Inflammatory macrophage (primary cell): ENCODE data around the gene MTA1.

Experiments
- DNase-seq, 2 donors: peaks; one replicate each; pipeline ENCODE4 v3.0.0-alpha.2; 2020 to 2022
- total RNA-seq, 18 experiments: gene quantifications; one replicate each; lab custom pipeline; 2026; ENCODE audit warnings: mixed read lengths in 6 of 18, inconsistent platforms in 2 of 18; lab: John Stamatoyannopoulos, UW

Gene MTA1
- total RNA-seq: 5.0 to 18.9 (median 12.5) reads per million in 18 experiments

DNA sequence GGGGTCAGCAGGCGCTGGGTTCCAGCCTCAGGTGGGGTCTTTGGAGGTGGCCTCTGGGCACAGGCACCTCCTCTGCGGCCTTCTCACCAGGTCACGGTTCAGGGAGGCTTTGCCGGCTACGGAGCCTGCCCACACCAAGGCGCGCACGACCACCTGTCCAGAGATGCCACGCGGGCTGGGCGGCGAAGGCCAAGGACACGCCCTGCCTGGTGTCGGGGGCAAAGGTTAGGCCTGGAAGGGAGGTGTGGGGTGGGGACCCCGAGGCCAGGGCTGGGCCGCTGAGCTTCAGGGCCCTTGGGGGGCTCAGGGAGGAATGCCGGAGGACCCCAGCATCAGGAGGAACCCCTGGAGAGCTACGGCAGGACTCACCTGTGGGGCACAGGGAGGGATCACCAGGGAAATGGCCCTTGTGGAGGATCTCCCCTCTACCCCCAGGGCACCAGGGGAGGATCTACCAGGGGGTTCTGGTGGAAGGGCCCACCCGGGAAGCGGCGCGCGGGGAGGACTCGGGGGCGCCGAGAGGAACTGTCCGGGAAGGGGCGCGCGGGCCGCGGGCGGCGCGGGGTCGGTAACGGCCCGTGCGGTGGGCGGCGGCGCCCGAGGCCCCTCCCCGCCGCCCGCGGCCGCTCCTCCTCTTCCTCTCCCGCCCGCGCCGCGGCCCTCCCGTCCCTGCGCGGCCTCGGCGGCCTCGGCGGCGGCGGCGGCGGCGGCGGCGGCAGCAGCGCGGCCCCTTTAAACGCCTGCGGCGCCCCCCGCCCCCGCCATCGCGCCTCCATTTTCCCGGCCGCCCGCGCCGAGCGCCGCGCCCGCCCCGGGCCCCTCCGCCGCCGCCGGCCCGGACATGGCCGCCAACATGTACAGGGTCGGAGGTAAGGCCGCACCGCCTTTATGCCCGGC is at the start of gene MTA1:
Gene MTA1 (plus strand): TSS at position 633 of the 897 bp plus-strand sequence. CDS start 209 bp downstream, at position 842.
- peak in 1 of 2 donors; percentile 48 for DNase-seq

DNA sequence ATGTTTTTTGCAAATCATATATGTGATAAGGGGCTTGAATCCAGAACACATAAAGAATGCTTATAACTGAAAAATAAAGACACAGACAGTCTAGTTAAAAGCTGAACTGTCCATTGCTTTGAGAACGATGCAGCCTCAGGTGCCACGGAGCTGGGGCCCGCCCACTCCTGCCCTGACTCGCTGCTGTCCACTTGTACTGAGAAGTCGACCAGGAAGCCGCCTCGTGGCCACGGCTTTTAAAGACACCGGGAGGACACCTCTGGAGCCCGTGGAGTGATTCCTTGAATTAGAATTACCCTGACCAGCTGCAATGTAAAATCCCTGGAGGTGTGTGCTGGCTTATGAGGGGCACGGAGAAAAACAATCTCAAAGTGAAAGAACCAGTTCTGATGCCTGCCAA is 45.2 kb upstream of the MTA1 start:
- DNase-seq: no peak

DNA sequence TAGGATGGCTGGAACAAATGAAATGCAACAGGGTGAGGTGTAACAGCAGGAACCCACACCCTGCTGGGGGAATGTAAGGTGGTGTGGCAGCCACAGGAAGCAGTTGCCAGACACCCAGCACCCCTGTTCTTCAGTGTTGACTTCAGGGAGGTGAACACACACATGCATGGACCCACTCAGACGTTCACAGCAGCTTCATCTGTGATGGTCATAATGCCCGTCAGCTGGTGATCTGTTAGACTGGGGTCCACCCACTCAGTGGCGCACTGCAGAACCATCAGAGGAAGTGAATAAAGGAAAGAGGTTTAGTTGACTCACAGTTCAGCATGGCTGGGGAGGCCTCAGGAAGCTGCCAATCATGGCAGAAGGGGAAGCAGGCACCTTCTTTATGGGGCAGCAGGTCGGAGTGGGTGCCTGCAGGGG is 44.0 kb upstream of the MTA1 start:
- peak; percentile 77 to 92 for DNase-seq

DNA sequence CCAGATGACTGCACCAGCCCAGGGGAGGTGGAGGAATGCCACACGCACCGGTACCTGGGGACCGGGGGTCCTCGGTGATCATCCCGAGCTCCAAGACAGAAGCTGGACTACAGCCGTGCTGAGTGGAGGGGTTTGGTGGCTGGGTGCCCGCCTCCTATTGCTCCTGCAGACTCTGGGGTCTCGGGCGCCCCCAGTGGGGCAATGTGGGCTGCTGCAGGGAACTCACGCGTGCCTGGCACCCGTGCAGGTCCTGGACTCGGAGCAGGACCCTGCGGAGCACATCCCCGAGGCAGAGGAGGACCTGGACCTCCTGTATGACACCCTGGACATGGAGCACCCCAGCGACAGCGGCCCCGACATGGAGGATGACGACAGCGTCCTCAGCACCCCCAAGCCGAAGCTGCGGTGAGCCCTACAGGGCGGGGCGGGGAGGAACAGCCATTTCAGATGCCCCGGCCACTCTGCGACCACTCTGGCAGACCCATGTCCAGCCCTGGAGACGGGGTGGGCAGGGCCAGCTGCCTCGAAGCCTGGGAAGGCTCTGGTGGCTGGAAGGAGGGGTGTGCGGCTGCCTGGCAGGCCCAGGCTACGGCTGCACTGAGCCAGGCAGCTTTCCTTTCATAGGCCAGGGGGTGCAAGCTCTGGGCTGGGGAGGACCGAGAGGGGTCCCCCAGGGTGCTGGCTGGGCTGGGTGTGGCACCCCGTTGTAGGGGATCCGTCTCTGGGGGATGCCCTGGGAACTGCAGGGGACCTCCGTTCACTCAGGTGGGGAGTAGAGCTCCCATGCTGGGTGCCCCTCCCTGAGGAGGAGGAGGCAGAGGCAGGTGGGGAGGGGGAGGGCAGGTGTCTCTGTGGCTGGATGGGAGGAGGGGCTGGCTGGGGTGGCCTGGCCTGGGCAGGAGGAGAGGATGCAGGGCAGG is 42.8 kb upstream of the MTA1 start:
- DNase-seq: no peak

DNA sequence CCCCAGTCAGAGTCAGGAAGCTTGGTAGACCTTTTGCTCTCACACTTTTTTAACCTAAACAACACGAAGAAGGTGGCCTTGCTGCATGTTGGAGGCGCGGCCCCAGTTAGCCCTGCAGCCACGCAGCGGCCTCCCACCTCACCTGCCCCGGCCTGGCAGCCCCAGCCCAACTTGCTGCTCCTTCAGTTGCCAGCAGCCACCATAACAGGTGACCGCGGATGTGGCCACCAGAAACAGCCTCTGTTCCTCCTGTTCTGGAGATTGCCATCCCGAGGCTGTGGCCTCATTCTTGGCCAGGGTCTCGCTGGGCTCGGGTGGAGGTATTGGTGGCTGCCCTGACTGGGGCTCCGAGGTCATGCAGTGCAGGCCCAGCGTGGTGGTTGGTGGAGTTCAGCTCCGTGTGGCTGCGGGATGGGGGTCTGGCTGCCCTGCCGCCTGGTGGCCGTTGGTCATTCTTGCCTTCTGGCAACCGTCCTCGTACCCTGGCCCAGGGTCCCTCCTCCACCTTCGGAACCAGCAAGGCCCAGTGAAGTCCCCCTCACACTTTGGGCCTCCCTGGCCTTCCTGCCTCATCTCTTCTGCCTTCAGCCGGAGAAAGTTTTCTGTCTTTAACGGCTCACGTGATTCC is 42.0 kb upstream of the MTA1 start:
- no peak for DNase-seq

DNA sequence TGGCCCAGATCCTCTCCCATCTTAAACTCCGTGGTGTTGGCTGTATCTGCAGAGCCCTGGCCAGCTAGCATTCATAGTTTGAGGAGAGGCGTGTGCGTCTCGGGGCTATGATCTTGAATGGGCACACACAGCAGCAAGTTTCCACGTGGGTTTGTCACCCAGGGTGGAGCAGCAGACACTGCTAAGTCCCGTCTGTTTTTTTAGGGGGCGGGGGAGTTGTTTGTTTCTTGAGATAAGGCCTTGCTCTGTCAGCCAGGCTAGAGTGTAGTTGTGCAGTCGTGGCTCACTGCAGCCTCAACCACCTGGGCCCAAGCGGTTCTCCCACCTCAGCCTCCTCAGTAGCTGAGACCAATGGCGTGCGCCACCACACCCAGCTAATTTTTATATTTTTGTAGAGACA is 41.4 kb upstream of the MTA1 start:
- no peak for DNase-seq

DNA sequence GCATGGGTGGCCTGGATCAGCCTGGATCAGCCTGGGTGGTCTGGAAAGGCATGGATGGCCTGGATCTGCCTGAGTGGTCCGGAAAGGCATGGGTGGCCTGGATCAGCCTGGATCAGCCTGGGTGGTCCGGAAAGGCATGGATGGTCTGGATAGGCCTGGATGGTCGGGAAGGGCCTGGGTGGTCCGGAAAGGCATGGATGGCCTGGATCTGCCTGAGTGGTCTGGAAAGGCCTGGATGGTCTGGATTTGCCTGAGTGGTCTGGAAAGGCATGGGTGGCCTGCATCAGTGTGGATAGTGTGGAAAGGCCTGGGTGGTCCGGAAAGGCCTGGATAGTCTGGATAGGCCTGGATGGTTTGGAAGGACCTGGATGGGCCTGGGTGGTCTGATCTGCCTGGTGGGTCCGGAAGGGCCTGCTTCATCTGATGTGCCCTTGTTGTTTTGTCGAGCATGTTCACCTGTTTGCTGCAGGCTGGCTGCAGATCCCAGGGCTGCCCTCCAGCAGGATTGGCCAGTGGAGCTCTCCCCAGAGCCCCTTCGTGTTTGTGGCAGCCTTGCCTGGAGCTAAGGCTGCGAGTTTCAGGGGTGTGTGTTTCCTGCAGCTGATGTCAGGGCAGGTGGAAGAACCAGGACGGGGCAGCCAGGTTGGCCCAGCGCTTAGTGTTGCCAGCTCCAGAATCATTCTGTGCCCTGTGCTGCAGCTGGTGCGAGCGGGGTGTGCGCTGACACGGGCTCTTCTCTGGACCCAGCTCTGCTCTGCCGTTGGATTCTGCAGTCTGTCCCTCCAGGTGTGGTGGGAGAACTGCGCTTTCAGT is 40.5 kb upstream of the MTA1 start:
- no peak for DNase-seq

DNA sequence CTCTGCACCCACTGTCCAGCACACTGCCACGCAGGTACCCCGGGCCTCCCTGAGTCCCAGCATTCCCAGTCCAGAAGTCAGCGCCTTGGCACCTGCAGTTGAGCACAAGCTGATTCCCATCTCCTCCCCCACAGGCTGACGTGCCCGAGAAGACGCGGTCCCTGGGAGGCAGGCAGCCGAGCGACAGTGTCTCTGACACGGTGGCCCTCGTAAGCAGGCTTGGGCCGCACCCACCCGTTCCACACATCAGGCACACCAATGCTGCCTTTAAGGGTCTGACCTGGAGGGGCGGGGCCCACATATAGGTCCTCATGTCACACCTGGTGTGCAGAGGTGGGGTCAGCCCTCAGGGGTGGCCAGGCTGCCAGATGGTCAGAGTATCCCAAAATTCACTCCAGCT is 39.7 kb upstream of the MTA1 start:
- DNase-seq: no peak

DNA sequence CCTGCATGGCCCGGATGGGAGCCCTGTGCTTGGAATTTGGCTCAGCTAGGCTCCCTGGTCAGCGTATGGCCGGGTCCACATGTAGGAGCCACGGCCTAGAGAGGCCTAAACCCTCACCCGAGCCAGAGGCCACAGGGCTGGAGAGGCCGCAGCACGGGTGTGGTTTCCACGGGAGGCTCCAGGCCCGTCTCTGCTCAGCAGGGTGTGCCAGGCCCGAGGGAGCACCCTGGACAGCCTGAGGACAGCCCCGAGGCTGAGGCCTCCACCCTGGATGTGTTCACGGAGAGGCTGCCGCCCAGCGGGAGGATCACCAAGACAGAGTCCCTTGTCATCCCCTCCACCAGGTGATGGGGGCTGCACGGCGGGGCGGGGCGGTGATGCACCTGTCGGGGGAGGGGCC is 38.9 kb upstream of the MTA1 start:
- no peak for DNase-seq

DNA sequence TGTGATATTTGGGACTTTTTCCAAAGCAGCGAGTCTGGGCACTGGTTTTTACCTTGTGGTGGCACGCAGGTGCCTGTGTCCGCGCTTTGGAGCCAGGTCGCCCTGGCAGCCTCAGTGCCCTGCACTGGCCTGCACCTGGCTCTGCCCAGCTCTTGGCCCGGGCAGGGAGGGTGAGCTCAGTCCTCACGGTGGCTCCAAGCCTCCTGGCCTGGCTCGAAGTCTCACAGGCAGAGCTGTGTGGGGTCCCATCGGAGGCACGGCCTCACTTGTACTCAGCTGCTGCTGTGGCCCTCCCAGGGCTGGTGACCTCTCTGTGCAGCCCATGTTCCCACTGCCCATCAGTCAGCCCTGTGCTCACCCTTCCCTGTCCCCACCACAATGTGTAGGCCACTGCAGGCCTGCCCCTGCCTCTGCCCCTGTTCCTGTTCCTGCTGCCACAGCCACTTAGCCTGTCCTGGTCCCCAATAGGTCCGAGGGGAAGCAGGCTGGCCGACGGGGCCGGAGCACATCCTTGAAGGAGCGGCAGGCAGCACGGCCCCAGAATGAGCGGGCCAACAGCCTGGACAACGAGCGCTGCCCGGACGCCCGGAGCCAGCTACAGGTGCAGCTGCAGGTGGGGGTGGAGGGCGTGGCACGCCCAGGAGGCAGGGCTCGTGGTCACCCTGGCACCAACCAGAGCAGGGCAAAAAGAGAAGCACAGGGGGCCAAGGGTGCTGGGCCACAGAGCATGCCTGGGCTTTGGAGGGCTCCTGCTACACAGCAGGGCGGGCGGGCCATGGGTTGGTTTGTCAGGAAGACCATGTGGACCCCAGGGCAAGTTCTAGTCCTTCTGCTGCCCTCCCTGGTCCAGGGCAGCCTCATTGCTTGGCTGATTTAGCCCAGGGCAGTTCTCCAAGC is 37.9 kb upstream of the MTA1 start:
- DNase-seq: no peak

DNA sequence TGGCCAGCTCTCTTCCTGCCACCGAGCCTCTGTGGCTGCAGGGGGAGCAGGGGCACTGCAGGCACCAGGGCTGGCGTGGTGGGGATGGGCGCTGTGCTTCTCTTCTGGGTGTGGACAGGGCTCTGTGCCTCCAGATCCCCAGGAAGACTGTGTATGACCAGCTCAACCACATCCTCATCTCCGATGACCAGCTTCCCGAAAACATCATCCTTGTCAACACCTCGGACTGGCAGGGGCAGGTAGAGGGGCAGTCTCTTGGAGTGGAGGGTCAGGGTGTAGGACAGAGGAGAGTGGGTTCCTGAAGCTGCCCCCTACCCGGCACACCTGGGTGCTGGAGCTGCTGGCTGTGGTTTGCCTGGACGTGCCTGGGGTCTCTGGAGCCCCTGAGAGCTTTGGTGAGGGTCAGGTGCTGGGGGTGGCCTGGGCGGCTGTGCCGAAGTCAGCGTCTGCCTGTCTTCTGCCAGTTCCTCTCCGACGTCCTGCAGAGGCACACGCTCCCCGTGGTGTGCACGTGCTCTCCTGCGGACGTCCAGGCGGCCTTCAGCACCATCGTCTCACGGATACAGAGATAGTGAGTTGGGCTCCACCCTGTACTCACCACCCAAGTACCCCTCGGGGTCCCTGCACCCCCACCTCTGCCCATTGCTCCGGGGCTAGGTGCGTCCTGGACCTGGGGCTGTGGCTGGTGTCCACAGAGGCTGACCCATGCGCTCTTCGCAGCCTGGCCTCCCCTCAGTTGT is 37.1 kb upstream of the MTA1 start:
- DNase-seq: no peak

DNA sequence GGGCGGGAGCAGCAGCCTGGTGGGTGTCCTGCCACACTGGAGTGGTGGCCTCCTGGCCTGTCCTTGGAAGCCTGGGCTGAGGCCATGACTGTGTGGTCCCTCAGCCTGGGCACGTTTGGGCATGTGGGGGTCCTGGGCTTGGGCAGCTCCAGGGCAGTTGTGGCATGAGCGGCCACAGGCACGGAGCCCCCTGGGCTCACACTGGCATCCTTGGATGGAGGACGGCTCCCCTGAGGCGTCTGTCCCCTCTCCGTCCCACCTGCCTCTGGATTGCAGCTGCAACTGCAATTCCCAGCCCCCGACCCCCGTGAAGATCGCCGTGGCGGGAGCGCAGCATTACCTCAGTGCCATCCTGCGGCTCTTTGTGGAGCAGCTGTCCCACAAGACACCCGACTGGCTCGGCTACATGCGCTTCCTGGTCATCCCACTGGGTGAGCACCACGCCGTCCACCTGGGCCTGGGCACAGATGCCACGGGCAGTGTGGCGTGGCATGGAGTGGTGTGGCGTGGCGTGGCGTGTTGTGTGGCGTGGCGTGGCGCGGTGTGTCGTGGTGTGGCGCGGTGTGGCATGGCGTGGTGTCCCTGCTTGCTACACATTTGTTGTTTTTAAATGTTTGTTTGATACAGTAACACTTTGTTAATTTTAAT is 36.4 kb upstream of the MTA1 start:
- DNase-seq: no peak

DNA sequence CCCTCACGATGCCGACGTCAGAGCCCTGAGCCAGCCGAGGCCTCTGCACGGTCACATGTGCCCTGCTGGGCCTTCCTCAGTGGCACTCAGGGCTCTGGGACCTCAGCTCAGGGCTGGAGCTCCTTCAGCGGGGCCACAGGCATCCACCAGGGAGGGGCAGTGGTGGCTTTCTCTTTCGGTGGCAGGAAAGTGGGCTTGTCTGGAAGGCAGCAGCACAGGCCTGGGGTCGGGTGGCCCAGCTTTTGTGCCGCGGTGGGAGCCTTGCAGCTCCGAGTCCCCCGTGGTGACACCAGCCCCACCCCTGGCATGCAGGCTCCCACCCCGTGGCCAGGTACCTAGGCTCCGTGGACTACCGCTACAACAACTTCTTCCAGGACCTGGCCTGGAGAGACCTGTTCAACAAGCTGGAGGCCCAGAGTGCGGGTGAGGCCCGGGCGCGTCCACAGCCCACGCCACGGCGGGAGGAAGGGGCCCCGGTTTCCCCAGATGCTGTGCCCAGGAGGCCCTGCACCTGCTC is 35.5 kb upstream of the MTA1 start:
- DNase-seq: no peak

DNA sequence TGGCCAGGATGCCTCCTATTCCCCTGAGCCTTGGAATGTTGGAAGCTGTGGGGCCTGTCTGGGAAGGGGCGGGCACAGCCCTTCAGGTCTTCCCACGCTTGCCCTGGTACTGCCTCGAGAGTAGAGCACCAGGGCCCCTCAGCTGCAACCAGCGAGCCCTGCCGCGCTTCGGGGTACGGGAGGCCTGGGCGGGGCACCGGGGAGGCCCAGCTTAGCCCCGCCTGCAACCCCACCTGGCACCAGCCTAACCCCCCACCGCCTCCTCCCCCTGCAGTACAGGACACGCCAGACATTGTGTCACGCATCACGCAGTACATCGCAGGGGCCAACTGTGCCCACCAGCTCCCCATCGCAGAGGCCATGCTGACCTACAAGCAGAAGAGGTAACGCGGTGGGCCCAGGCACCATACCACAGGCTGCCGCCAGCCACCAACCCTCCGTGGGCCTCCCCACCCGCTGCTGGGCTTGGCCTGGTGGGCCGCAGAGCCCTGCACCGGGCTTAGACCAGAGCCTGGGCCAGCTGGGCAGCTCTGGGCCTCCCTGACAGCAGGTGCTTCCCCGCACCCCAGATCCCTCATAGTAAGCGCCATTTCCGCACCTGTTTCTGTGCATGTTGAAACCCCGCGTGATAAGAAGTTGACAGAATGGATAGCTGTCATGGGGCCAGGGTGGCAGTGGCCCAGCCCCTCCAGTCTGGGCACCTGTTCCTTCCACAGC is 34.9 kb upstream of the MTA1 start:
- no peak for DNase-seq

DNA sequence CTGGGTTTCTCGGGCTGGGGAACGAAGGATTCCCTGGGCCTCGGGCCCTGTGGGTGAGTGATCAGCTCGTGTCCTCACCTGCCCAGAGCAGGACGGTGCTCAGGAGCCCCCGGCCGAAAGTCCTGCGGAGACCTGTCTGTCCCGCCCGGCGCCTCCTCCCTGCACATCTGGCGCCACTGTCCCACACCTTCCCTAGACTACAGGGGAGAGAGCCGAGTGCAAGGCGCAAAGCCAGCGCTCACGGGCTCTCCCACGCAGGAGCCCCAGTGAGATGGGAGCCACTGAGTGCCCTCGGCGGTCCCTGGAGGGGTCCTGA is 34.3 kb upstream of the MTA1 start:
- DNase-seq: no peak

DNA sequence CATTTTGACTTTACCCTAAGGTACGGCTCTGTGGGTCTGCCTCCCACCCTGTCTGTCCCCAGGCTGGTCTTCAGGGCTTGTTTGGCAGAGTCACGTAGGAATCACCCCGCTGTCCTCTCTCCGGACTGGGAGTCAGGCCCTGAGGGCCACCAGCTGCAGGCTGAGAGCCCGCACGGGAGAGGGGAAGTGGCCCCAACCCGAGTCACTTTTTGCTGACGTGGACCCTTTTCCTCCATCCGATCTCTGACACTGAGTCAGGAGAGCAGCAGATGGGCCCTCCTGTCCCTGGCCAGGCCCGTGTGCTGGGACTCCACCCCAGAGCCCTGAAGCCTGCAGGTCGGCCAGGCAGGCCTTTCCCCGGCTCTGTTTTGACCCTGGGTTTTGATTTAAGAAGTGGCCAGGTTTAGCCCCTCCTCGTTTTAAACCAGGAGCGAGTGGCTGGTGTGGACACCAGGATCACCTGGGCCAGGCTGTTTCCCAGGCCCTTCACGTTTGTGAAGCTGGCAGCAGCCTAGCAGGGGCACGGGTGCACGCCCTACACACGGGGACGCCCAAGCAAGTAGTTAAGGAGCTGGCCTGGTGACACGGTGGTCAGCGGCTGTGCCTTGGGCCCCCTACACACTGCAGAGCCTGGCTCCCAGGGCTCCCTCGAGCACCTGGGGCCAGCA is 33.8 kb upstream of the MTA1 start:
- no peak for DNase-seq

DNA sequence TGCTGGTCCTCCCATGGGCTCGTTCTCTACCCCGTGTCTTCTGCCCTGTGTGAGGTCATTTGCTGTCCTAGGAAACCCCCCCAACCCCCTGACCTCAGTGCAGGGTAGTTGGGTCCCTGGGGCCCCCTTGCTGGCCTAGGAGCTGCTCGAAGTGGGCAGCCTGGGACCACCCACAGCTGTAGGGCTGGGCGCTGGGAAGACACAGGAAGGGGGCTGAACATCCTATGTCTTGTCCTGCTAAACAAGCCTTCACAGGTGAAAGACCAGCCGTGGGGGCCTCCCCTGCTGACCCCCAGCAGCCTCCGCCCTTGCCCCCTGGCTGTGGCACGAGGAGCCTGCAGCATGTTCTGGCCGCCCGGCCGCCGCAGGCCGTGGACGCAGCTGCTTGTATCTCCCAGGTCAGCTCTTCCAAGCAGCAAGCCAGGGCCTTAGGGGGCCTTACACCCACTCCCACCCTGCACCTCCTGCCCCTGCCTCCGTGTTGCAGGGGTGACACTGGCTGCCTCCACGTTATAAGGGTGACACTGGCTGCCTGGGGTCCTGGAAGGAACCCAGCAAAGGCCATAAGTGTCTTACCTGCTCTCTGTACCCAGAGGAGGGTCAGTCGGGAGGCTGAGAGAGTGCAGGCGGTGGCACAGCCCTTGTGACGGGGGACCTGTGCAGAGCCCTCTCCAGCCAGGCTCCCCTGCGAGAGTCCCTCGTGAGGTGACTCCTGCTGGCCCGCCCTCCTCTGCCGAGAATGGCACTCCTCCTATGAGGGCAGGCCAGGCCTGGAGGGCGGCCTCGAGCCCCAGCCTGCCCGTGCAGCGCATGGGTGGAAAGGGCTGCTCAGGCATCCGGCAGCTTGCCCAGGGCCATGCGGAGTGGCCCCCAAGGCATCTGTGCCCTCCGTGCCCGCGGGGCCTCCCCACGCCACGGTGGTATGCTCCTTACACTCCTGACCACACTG is 32.8 kb upstream of the MTA1 start:
- DNase-seq: no peak
